Keratinocyte (primary cell): Measurements from ENCODE around the gene CFAP20DC.

Source experiments
- EZH2 ChIP-seq: IDR thresholded peaks from one replicate; pipeline ENCODE4 v1.6.1; 2012; ENCODE audit warnings: inconsistent platforms, mild to moderate bottlenecking, low read length, moderate library complexity
- TF ChIP-seq, protein P1 (sequence below), 3 experiments: IDR thresholded peaks in 1 of 3; conservative IDR thresholded peaks in 1 of 3; optimal IDR thresholded peaks in 1 of 3; 2 replicates in 2 of 3; 3 replicates in 1 of 3; pipeline versions ENCODE3 to v1.5.1; 2011; ENCODE audit warnings: low read length in 3 of 3, mild to moderate bottlenecking in 3 of 3, moderate library complexity in 2 of 3, control low read depth in 1 of 3, inconsistent platforms in 1 of 3; ENCODE audit not compliant: insufficient read depth in 2 of 3; ENCODE audit errors: extremely low read depth in 1 of 3

- TF ChIP-seq, protein P1, sequence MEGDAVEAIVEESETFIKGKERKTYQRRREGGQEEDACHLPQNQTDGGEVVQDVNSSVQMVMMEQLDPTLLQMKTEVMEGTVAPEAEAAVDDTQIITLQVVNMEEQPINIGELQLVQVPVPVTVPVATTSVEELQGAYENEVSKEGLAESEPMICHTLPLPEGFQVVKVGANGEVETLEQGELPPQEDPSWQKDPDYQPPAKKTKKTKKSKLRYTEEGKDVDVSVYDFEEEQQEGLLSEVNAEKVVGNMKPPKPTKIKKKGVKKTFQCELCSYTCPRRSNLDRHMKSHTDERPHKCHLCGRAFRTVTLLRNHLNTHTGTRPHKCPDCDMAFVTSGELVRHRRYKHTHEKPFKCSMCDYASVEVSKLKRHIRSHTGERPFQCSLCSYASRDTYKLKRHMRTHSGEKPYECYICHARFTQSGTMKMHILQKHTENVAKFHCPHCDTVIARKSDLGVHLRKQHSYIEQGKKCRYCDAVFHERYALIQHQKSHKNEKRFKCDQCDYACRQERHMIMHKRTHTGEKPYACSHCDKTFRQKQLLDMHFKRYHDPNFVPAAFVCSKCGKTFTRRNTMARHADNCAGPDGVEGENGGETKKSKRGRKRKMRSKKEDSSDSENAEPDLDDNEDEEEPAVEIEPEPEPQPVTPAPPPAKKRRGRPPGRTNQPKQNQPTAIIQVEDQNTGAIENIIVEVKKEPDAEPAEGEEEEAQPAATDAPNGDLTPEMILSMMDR (optimal IDR thresholded peaks at IDR 0.05 in 1 of 3, IDR thresholded peaks at IDR 0.05 in 1 of 3, conservative IDR thresholded peaks at IDR 0.05 in 1 of 3; ENCODE audit: extremely low read depth in 1 of 3, insufficient read depth in 2 of 3, low read length in 3 of 3), result no peak
- no peak for TF ChIP-seq EZH2
Observed at GRCh38 chr3:58751235-58751634, 298.6 kb downstream of the CFAP20DC start.
